CD4-positive, CD25-positive, alpha-beta regulatory T cell (primary cell): Measurements from ENCODE around the gene MRPS10. TPM values are rescaled to one million over a fixed set of nuclear protein-coding genes. Genes with fewer than 3 reads are reported as not detected.
A peak's percentile ranks its signal among the peaks of the same experiment; 100 is the strongest.
"Not testable (repeated sequence)": the region's sequence is repeated elsewhere in the genome, so short reads cannot be mapped to it uniquely, and the experiment has no call there.

Experiments
- ATAC-seq, 2 donors: fragments of 150-1000 bp; cut with Tn5 transposase; one replicate each; pipeline ENCODE4 v1.10.0; 2021; ENCODE audit warnings: low read depth in 2 of 2, moderate number of reproducible peaks in 2 of 2, moderate library complexity in 1 of 2
- DNase-seq, 3 donors: peaks; one replicate each; pipeline versions ENCODE4 v3.0.0 to v3.0.0-alpha.2; 2012 to 2022; ENCODE audit warnings: mixed read lengths in 1 of 3
- H3K27ac ChIP-seq: one replicate; pipeline ENCODE4 v1.7.0; 2013; ENCODE audit warnings: mild to moderate bottlenecking, low read length; ENCODE audit not compliant: insufficient read depth, poor library complexity, severe bottlenecking
- H3K27me3 ChIP-seq: one replicate; pipeline ENCODE4 v1.7.0; 2013; ENCODE audit warnings: low read length; ENCODE audit not compliant: control insufficient read depth, insufficient read depth
- H3K36me3 ChIP-seq: one replicate; pipeline ENCODE4 v1.7.0; 2013; ENCODE audit warnings: mild to moderate bottlenecking, low read length, moderate library complexity; ENCODE audit not compliant: control insufficient read depth, insufficient read depth
- H3K4me1 ChIP-seq: 2 replicates; pipeline ENCODE4 v1.7.0; 2013; ENCODE audit warnings: mild to moderate bottlenecking, low read length; ENCODE audit not compliant: insufficient read depth, control insufficient read depth, poor library complexity, severe bottlenecking
- H3K4me3 ChIP-seq: one replicate; pipeline ENCODE4 v1.7.0; 2013; ENCODE audit warnings: low read depth, mild to moderate bottlenecking, low read length, moderate library complexity
- H3K9me3 ChIP-seq, 2 experiments: 1 replicate in 1 of 2; 2 replicates in 1 of 2; pipeline ENCODE4 v1.7.0; 2013; ENCODE audit warnings: low read length in 2 of 2, mild to moderate bottlenecking in 1 of 2, moderate library complexity in 1 of 2; ENCODE audit not compliant: control insufficient read depth in 2 of 2
- H3K27ac Mint-ChIP-seq, 3 donors: one replicate each; pipeline ENCODE4 v1.8.0; 2020 to 2022; ENCODE audit warnings: mild to moderate bottlenecking in 3 of 3, mixed read lengths in 3 of 3, moderate library complexity in 2 of 3
- H3K27me3 Mint-ChIP-seq: one replicate; pipeline ENCODE4 v1.8.0; 2022; ENCODE audit warnings: mild to moderate bottlenecking, mixed read lengths
- H3K36me3 Mint-ChIP-seq: one replicate; pipeline ENCODE4 v1.8.0; 2020; ENCODE audit warnings: mixed read lengths
- H3K4me1 Mint-ChIP-seq, 4 donors: one replicate each; pipeline ENCODE4 v1.8.0; 2020 to 2022; ENCODE audit warnings: mixed read lengths in 4 of 4, mild to moderate bottlenecking in 1 of 4
- H3K4me3 Mint-ChIP-seq, 4 donors: one replicate each; pipeline ENCODE4 v1.8.0; 2020 to 2022; ENCODE audit warnings: mild to moderate bottlenecking in 4 of 4, mixed read lengths in 4 of 4, moderate library complexity in 3 of 4
- H3K9me3 Mint-ChIP-seq, 7 donors: one replicate each; pipeline ENCODE4 v1.8.0; 2020 to 2022; ENCODE audit warnings: mixed read lengths in 7 of 7, mild to moderate bottlenecking in 3 of 7, moderate library complexity in 2 of 7
- polyA plus RNA-seq, 4 donors: library from polyadenylated mRNA; unstranded; fragments of 300-500 nt; fragmentation: Illumina TruSeq; gene quantifications; one replicate each; pipeline ENCODE4 v1.2.3, GENCODE V29; 2021
- total RNA-seq: library from RNA; stranded (reverse); gene quantifications from one replicate; pipeline ENCODE4 v1.2.3, GENCODE V29; 2022

The MRPS10 gene
- total and polyA plus RNA-seq, 5 donors from 2014 or later: 16.2 to 53.9 (median 45.9) TPM

- Mint-ChIP-seq H3K4me1 (peaks cover 0 to 3% (median 0%) of the 10 kb centered on the region in 4 donors), H3K27ac (no peak overlapping the region), H3K9me3 (no peaks in the 10 kb centered on the region), H3K4me3 (no peak overlapping the region), H3K36me3 (no peaks in the 10 kb centered on the region), H3K27me3 (peaks cover 5% of the 10 kb centered on the region)
- DNase-seq: no peak
- no peaks in the 10 kb centered on the region for H3K4me1 ChIP-seq
- H3K36me3 ChIP-seq: no peaks in the 10 kb centered on the region
- H3K4me3 ChIP-seq: no peak overlapping the region
- H3K27me3 ChIP-seq: no peaks in the 10 kb centered on the region
- ATAC-seq: no peak
- H3K27ac ChIP-seq: no peak overlapping the region
- H3K9me3 ChIP-seq: no peaks in the 10 kb centered on the region
Measured at GRCh38 chr6:42179261-42179944, 38.3 kb downstream of the MRPS10 start.

DNA sequence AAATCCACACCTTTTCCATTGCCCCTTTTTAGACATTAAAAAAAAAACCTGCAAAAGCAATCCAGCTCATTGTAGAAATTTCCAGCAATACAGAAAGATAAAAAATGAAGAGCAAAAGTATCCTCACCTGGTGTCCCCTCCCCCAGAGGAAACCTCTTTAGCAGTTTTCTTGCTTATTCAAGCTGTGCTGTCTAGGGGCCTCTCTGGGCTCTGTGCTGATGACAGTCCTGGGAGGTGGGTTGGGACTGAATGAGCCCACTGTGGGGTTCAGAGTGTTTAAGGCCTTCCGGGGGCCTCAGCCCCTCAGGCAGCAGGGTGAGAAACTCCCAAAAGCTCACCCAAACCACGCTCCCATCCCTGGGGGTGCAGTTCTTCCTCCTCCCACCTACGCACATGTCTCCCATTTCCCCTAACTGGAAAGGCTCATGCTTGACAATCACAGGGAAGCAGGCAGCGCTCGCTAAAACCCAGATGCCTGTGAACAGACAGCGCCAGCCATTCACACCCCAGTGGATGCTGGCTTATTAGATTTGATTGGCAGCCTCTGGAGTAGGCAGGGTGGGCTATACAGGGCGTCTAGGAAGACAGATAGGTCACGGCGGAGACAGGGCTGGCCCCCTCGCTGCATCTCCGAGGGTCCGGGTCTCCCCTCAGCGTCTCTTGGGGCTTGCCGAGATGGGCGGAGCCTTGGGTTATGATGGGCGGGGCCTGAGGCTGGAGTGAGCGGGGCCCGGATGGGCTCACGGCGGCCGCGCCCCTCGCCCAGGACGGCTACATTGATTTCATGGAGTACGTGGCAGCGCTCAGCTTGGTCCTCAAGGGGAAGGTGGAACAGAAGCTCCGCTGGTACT is 39.9 kb downstream of the MRPS10 start:
- ATAC-seq (peak in 1 of 2 donors; percentile 18), DNase-seq (no peak)
- Histone ChIP-seq H3K4me1 (no peaks in the 10 kb centered on the region), H3K27ac (no peak overlapping the region), H3K36me3 (no peaks in the 10 kb centered on the region), H3K4me3 (no peak overlapping the region), H3K27me3 (no peaks in the 10 kb centered on the region), H3K9me3 (no peaks in the 10 kb centered on the region)
- Mint-ChIP-seq H3K36me3 (no peaks in the 10 kb centered on the region), H3K27me3 (peaks cover 5% of the 10 kb centered on the region), H3K4me1 (peaks cover 0 to 3% (median 0%) of the 10 kb centered on the region in 4 donors), H3K27ac (no peak overlapping the region), H3K4me3 (no peak overlapping the region), H3K9me3 (no peaks in the 10 kb centered on the region)

- H3K9me3 Mint-ChIP-seq: no peaks in the 10 kb centered on the region
- Histone ChIP-seq H3K27ac (no peak overlapping the region), H3K4me1 (no peaks in the 10 kb centered on the region), H3K36me3 (no peaks in the 10 kb centered on the region), H3K9me3 (no peaks in the 10 kb centered on the region), H3K27me3 (no peaks in the 10 kb centered on the region), H3K4me3 (no peak overlapping the region)
- H3K27me3 Mint-ChIP-seq: peaks cover 5% of the 10 kb centered on the region
- H3K36me3 Mint-ChIP-seq: no peaks in the 10 kb centered on the region
- DNase-seq (no peak), ATAC-seq (no peak)
- H3K4me3 Mint-ChIP-seq: no peak overlapping the region
- H3K27ac Mint-ChIP-seq: no peak overlapping the region
- H3K4me1 Mint-ChIP-seq: peaks cover 0 to 3% (median 0%) of the 10 kb centered on the region in 4 donors
Measured at GRCh38 chr6:42176981-42177380, 40.7 kb downstream of the MRPS10 start.

- H3K36me3 ChIP-seq: no peaks in the 10 kb centered on the region
- Mint-ChIP-seq H3K27ac (no peak overlapping the region), H3K27me3 (peaks cover 5% of the 10 kb centered on the region), H3K9me3 (no peaks in the 10 kb centered on the region), H3K4me3 (no peak overlapping the region), H3K36me3 (no peaks in the 10 kb centered on the region), H3K4me1 (peaks cover 0 to 3% (median 0%) of the 10 kb centered on the region in 4 donors)
- no peaks in the 10 kb centered on the region for H3K4me1 ChIP-seq
- no peak overlapping the region for H3K27ac ChIP-seq
- no peaks in the 10 kb centered on the region for H3K27me3 ChIP-seq
- no peak for ATAC-seq
- no peak for DNase-seq
- H3K9me3 ChIP-seq: no peaks in the 10 kb centered on the region
- H3K4me3 ChIP-seq: no peak overlapping the region
Measured at GRCh38 chr6:42175860-42176259, 41.8 kb downstream of the MRPS10 start.

- no peak within 1 kb of the TSS for H3K4me3 ChIP-seq
- H3K4me3 Mint-ChIP-seq: no peak within 1 kb of the TSS
- H3K36me3 Mint-ChIP-seq: no peaks in the 10 kb centered on the region
- no peaks in the 10 kb centered on the region for H3K27me3 ChIP-seq
- H3K27me3 Mint-ChIP-seq: peaks cover 5% of the 10 kb centered on the region
- peaks cover 0 to 2% (median 0%) of the 10 kb centered on the region in 7 donors for H3K9me3 Mint-ChIP-seq
- no peaks in the 10 kb centered on the region for H3K9me3 ChIP-seq
- no peak within 1 kb of the TSS for H3K27ac ChIP-seq
- DNase-seq (no peak), ATAC-seq (no peak)
- H3K36me3 ChIP-seq: no peaks in the 10 kb centered on the region
- H3K4me1 ChIP-seq: no peaks in the 10 kb centered on the region
- no peak within 1 kb of the TSS for H3K27ac Mint-ChIP-seq
- H3K4me1 Mint-ChIP-seq: no peaks in the 10 kb centered on the region
Measured at GRCh38 chr6:42173101-42173500, 44.6 kb downstream of the MRPS10 start, which contains the start of gene GUCA1A. TSS of gene GUCA1A (plus strand) at chr6:42173364. CDS start at chr6:42173614, 250 bp downstream.

- Histone ChIP-seq H3K27ac (no peak overlapping the region), H3K4me1 (no peaks in the 10 kb centered on the region), H3K36me3 (no peaks in the 10 kb centered on the region), H3K27me3 (no peaks in the 10 kb centered on the region), H3K4me3 (no peak overlapping the region), H3K9me3 (no peaks in the 10 kb centered on the region)
- Mint-ChIP-seq H3K4me3 (no peak overlapping the region), H3K9me3 (peaks cover 0 to 2% (median 0%) of the 10 kb centered on the region in 7 donors), H3K27ac (no peak overlapping the region), H3K4me1 (no peaks in the 10 kb centered on the region), H3K36me3 (no peaks in the 10 kb centered on the region), H3K27me3 (peaks cover 6% of the 10 kb centered on the region)
- DNase-seq: no peak
- no peak for ATAC-seq
Measured at GRCh38 chr6:42171813-42172581, 45.7 kb downstream of the MRPS10 start.

GRCh38 chr6:42169780-42170179 is 47.9 kb downstream of the MRPS10 start:
- not testable (repeated sequence) for H3K4me1 Mint-ChIP-seq, H3K27ac ChIP-seq, H3K9me3 Mint-ChIP-seq, H3K9me3 ChIP-seq, H3K27ac Mint-ChIP-seq, H3K4me1 ChIP-seq, ATAC-seq, H3K4me3 Mint-ChIP-seq, H3K27me3 ChIP-seq, H3K36me3 Mint-ChIP-seq, DNase-seq, H3K4me3 ChIP-seq, H3K36me3 ChIP-seq
- peaks cover 13% of the 10 kb centered on the region for H3K27me3 Mint-ChIP-seq
